ENCODE measurements around the gene MAPK10. TPM values are rescaled to one million over a fixed set of nuclear protein-coding genes. Genes with fewer than 3 reads are reported as not detected.

Gene MAPK10
- total RNA-seq, 2 experiments from 2014 or later: 32.0 TPM; not detected in 1

- CTCF ChIA-PET (ENCODE audit: unreplicated experiment): no interaction called here
Observed at GRCh38 chr4:86033171-86033570, 326.7 kb downstream of the MAPK10 start.

GRCh38 chr4:86032476-86033022, 327.3 kb downstream of the MAPK10 start:
- H3K27ac ChIP-seq (ENCODE audit: low read depth, low read length, poor library complexity, severe bottlenecking): no peak overlapping the region
- TF ChIP-seq EZH2phosphoT487 (IDR thresholded peaks at IDR 0.05; ENCODE audit: borderline replicate concordance, low read depth, low read length) (no peak), CTCF (conservative IDR thresholded peaks at IDR 0.05; ENCODE audit: low read length) (no peak)
- H3K4me2 ChIP-seq (ENCODE audit: low read length): no peak overlapping the region
- no peak overlapping the region for H3K4me3 ChIP-seq (ENCODE audit: low read depth, low read length, poor library complexity, severe bottlenecking)
- intact Hi-C loops (cut with micrococcal nuclease; ENCODE audit: unreplicated experiment): no loop called here
- POLR2A ChIA-PET: interaction anchor here (0.6 to 2.1 kb wide), 3 partner anchors 16 to 286 kb away, joined by 3 to 7 read pairs (median 3); no protein-coding TSS in a partner anchor
- no peaks in the 10 kb centered on the region for H3K36me3 ChIP-seq (ENCODE audit: insufficient read depth, low read length)
- no peaks in the 10 kb centered on the region for H3K9me3 ChIP-seq (ENCODE audit: low read length)
- no peaks in the 10 kb centered on the region for H3K4me1 ChIP-seq (ENCODE audit: insufficient read depth, low read length, poor library complexity, severe bottlenecking)
- H4K20me1 ChIP-seq (ENCODE audit: insufficient read depth, low read length): no peaks in the 10 kb centered on the region
- no peak overlapping the region for H2AFZ ChIP-seq (ENCODE audit: low read length)
- H3K79me2 ChIP-seq (ENCODE audit: insufficient read depth, low read depth, low read length): no peaks in the 10 kb centered on the region
- no peaks in the 10 kb centered on the region for H3K9me2 ChIP-seq (ENCODE audit: insufficient read depth, low read length)
- DNase-seq (ENCODE audit: low spot score): no peak
- no TSS peak for BruUV-seq (replicated peaks)
- CTCF ChIA-PET (ENCODE audit: unreplicated experiment): no interaction called here

More at GRCh38 chr4:86033171-86033570, 326.7 kb downstream of the MAPK10 start:
- no peak for TF ChIP-seq EZH2phosphoT487 (IDR thresholded peaks at IDR 0.05; ENCODE audit: borderline replicate concordance, low read depth, low read length)
- TF ChIP-seq CTCF (conservative IDR thresholded peaks at IDR 0.05; ENCODE audit: low read length): no peak
- no TSS peak for BruUV-seq (replicated peaks)
- Histone ChIP-seq H3K27ac (ENCODE audit: low read depth, low read length, poor library complexity, severe bottlenecking) (no peak overlapping the region), H3K36me3 (ENCODE audit: insufficient read depth, low read length) (no peaks in the 10 kb centered on the region), H3K4me1 (ENCODE audit: insufficient read depth, low read length, poor library complexity, severe bottlenecking) (no peaks in the 10 kb centered on the region), H3K4me3 (ENCODE audit: low read depth, low read length, poor library complexity, severe bottlenecking) (no peak overlapping the region), H3K79me2 (ENCODE audit: insufficient read depth, low read depth, low read length) (no peaks in the 10 kb centered on the region), H3K9me3 (ENCODE audit: low read length) (no peaks in the 10 kb centered on the region), H3K9me2 (ENCODE audit: insufficient read depth, low read length) (no peaks in the 10 kb centered on the region), H2AFZ (ENCODE audit: low read length) (no peak overlapping the region), H3K4me2 (ENCODE audit: low read length) (no peak overlapping the region), H4K20me1 (ENCODE audit: insufficient read depth, low read length) (no peaks in the 10 kb centered on the region)
- intact Hi-C loops (cut with micrococcal nuclease; ENCODE audit: unreplicated experiment): no loop called here
- POLR2A ChIA-PET: interaction anchor here (0.6 to 2.1 kb wide), 3 partner anchors 17 to 1820 kb away, joined by 3 to 7 read pairs (median 3); no protein-coding TSS in a partner anchor
- no peak for DNase-seq (ENCODE audit: low spot score)

GRCh38 chr4:86031927-86032326, 327.9 kb downstream of the MAPK10 start:
- H3K9me2 ChIP-seq (ENCODE audit: insufficient read depth, low read length): no peaks in the 10 kb centered on the region
- no peak overlapping the region for H3K4me3 ChIP-seq (ENCODE audit: low read depth, low read length, poor library complexity, severe bottlenecking)
- H3K9me3 ChIP-seq (ENCODE audit: low read length): no peaks in the 10 kb centered on the region
- ChIA-PET POLR2A (interaction anchor here (2.1 kb wide), 1 partner anchor 15 kb away, joined by 7 read pairs; no protein-coding TSS in a partner anchor), CTCF (ENCODE audit: unreplicated experiment) (no interaction called here)
- H3K4me1 ChIP-seq (ENCODE audit: insufficient read depth, low read length, poor library complexity, severe bottlenecking): no peaks in the 10 kb centered on the region
- H3K79me2 ChIP-seq (ENCODE audit: insufficient read depth, low read depth, low read length): no peaks in the 10 kb centered on the region
- H2AFZ ChIP-seq (ENCODE audit: low read length): no peak overlapping the region
- no peaks in the 10 kb centered on the region for H3K36me3 ChIP-seq (ENCODE audit: insufficient read depth, low read length)
- no peak overlapping the region for H3K4me2 ChIP-seq (ENCODE audit: low read length)
- H3K27ac ChIP-seq (ENCODE audit: low read depth, low read length, poor library complexity, severe bottlenecking): no peak overlapping the region
- intact Hi-C loops (cut with micrococcal nuclease; ENCODE audit: unreplicated experiment): no loop called here
- no TSS peak for BruUV-seq (replicated peaks)
- H4K20me1 ChIP-seq (ENCODE audit: insufficient read depth, low read length): no peaks in the 10 kb centered on the region
- no peak for TF ChIP-seq CTCF (conservative IDR thresholded peaks at IDR 0.05; ENCODE audit: low read length)
- no peak for TF ChIP-seq EZH2phosphoT487 (IDR thresholded peaks at IDR 0.05; ENCODE audit: borderline replicate concordance, low read depth, low read length)
- DNase-seq (ENCODE audit: low spot score): no peak
